GM19452 (cell line): Measurements from ENCODE around the gene MICU2.
A peak's percentile ranks its signal among the peaks of the same experiment; 100 is the strongest.

Experiments
- ATAC-seq: cut with Tn5 transposase; IDR thresholded peaks from one replicate; pipeline ENCODE4 v1.9.1; 2021; ENCODE audit not compliant: unreplicated experiment

The MICU2 gene

GRCh38 chr13:21504379-21504778 is 99.6 kb downstream of the MICU2 start:
- no peak for ATAC-seq

GRCh38 chr13:21501686-21502085 is 102.3 kb downstream of the MICU2 start:
- no peak for ATAC-seq

GRCh38 chr13:21486322-21486721 is 117.6 kb downstream of the MICU2 start:
- ATAC-seq, result no peak

DNA sequence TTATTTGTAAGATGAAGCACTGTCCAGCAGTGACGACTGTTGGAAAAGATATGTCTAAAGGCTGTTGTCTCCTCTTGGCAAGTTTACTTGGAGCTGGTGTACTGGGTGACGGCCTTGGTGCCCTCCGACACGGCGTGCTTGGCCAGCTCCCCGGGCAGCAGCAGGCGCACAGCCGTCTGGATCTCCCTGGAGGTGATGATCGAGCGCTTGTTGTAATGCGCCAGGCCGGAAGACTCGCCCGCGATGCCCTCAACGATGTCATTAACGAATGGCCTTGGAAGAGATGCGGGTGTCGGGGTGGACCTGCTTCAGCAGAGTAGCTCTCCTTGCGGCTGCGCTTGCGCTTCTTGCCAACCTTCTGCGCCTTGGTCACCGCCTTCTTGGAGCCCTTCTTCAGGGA is 120.2 kb downstream of the MICU2 start:
- ATAC-seq, result no peak

DNA sequence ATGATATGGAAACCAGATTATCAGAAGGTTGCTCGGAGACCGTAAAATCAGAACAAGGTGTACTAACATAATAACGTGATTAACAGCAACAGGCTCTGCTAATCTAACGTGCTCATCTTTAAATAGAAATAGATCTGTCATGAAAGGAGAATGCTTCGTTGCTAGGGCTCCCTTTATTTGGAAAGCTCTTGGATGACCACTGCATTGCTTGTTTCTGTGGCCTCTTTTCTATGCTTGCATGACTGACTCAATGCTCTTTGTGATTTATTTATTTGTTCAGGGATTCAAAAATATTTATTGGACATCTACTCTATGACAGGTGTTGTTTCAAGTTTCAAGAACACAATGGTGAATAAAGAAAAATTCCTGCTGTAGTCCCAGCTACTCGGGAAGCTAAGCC is 122.6 kb downstream of the MICU2 start:
- no peak for ATAC-seq

DNA sequence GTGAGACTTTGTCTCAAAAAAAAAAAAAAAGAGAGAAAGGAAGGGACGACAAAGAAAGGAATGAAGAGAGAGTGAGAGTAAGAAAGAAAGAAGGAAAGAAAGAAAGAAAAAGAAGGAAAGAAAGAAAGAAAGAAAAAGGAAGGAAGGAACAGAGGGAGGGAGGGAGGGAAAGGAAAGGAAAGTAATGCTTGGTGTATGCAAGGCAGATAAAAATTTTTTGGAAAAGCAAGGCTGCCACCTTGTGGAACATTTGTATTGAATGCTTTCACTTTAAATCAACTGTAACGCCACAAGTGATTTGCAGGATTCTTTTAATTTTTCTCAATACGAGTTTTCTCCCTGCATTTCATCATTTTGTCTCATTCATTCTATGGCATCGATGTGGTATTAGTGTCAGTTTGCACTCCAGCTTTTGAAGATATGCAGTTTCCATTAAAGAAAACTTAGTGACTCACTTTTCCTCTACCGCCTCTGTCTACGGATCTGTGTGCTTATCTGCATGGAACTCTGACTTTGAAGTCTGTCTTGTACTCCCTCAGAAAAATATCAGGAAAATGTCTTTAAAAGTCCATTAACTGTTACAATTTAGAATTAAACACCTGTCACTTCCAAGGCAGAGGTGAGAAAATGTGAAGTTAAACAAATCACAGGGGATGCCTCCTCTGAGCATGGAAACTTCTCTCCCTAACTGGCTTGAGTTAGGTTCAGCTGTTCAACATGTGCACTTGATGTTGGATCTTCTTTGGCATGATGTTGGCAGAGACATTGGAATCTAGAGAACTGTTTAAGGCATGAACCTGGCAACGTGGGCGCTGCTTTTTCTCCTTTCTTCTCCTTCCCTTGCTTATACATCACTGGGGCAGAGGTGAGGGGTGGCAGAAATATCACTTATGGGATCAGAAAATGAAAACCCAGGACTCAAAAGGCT is 124.8 kb downstream of the MICU2 start:
- ATAC-seq, result no peak

DNA sequence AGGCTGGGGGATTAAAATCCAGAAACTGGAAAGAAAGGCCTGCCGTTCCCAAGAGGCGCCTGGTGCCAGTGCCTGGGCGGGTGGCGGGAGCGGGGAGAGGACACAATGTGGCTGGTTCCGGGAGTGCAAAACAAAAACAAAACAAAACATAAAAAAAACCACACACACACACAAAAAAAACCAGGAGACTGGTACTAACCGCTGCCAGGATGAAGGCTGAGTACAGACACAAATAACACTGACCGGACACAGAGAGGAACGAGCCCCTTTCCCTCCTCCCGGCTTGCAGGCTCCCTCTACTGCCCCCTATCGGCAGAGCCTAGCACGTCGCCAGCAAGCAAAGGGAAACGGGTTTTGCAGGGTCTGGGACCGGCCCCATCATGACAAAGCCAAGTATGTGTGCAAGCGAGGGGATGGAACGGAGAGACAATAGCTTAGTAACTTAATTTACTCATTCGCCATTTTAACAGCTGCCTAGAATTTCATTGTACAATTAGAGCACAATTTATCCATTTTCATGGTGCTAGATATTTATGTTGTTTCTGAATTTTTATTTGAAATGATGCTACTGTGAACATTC is 127.0 kb downstream of the MICU2 start:
- ATAC-seq, result peak; percentile 86

- ATAC-seq, result no peak
These were observed 128.9 kb downstream of the MICU2 start for GRCh38 chr13:21475115-21475514.

GRCh38 chr13:21470785-21471184 is 133.2 kb downstream of the MICU2 start:
- no peak for ATAC-seq

DNA sequence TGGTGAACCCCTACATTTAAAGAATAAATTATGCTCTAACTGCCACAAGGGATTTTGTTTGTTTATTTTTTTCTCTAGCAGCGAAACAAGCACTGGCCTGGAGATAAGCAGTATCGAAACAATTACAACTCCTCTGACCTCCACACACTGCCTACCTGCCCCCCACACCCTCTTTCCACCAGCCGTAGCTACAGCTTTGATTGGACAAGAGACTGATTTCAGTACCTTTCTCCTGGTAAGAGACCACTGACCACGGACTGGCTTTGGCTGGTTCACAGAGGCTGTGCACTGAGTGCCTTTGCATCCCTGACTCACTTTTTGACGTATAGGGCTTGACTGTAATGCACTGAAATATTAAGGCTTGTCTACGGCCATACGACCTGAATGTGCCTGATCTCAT is 137.4 kb downstream of the MICU2 start:
- ATAC-seq, result no peak

DNA sequence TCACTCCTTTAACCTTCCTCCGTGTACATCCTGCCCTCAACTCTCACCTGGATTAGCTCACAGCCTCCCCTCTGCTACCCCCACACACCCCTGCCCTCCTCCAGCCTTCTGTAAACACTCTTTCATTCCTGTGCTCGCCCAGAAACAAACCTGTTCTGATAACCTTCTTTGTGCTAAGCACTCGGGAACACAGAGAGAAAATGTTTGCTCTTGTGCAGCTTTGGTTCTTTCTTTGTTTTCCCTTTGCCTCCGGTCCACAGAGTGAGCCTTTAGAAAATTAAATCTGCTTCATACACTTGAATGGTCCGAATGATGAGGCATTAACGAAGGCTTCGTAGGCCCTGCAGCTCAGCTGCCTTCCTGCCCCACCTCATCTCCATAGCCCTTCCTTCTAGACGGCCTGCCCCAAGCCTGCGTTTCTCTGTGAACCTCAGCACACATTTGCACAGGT is 138.2 kb downstream of the MICU2 start:
- no peak for ATAC-seq

GRCh38 chr13:21463424-21463823 is 140.5 kb downstream of the MICU2 start:
- no peak for ATAC-seq

DNA sequence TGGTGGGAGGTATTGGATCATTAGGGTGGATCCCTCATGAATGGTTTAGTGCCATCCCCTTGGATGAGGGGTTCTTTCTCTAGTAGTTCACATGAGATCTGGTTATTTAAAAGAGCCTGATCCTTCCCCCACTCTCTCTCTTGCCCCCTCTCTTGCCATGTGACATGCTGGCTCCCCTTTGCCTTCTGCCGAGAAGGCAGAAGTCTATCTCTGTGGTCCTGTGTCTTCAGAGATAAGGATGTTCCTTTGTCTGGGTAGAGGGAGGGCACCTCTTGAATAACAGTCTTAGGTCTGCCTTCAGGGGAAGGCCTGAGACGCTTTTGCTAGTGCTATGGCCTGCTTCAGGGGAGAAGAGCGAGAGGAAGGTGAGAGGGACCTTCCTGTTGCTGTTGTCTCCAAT is 142.8 kb downstream of the MICU2 start:
- no peak for ATAC-seq

DNA sequence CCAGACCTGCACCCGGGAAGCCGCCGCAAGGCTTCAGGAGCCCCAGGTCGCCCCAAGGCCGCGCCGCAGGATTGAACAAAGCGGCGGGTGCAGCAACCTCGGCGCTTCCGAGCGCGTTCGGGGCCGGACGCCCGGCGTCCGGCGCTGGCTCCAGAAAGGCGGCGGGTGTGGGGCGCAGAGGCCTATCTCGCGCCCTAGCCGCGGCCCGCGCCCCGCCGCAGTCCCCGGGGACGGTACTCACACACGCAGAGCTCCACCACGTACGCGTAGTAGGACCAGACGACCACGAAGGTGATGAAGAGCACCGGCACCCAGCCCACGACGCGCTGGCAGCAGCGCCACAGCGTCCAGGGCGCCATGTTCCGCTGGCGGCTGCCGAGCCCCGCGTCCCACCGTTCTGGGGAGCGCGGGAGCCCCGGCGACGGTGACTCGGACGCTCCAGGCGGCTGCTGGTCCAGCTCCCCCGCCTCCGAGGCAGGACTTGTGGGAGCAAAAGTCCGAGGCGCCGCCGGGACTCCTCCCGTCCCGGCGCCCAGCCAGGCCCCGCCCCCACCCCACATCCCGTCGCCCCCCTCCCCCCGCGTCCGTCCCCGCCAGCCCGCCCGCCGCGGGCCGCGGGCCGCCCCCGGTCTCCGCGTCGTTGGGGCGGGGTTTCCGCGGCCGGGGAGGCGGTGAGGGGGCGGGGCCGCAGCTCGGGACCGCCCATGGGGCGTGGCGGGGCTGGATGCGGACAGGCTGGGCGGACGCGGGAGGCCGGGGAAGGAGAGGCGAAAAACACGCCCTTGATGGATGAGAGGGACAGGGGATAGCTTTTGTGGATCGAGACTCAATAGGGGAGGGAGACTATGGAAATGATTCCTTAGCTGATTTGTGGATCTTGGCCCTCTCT is 144.9 kb downstream of the MICU2 start, which contains the start of gene ZDHHC20:
Gene ZDHHC20, minus strand, starts transcription at position 491 of the 889 bp plus-strand sequence. Its CDS starts 132 bp downstream, at position 359.
- peak; percentile 88 for ATAC-seq

- ATAC-seq, result peak; percentile 25
These were observed 145.5 kb downstream of the MICU2 start for GRCh38 chr13:21458451-21458812.

GRCh38 chr13:21453387-21454081 is 150.4 kb downstream of the MICU2 start:
- no peak for ATAC-seq

DNA sequence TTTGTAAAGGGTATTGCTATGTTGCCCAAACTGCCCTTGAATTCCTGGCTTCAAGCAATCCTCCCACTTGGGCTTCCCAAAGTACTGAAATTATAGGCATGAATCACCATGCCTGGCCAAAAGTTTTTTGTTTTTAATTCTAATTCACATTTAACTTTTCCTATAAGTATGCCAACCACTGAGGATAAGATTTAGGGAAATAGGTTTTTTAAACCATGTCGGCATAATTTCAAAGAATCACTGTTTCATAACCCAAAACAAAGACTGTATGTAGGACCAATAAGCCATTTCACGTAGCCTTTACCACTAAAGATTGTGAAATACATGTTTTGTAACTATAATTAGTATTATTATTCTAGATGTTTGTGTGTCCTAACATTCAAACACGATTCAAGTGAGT is 153.0 kb downstream of the MICU2 start:
- no peak for ATAC-seq

- no peak for ATAC-seq
These were observed 157.3 kb downstream of the MICU2 start for GRCh38 chr13:21446656-21447055.

DNA sequence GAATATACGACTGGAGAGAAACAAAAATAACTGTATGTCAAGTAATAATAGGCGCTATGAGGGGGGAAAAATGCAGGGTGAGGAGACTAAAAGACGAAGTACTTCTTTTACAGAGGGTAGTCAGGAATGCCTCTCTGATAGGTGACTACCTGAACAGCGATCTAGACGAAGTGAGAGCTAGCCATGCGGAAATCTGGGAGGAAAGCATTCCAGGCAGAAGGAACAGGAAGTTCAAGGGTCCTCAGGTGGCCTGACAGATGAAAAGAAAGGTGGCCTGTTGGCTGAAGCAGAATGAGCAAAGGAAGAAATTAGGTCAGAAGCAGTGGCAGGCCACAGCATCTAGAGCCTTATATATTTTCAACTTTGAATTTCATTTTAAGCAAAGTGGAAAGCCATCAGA is 158.2 kb downstream of the MICU2 start:
- no peak for ATAC-seq

GRCh38 chr13:21443171-21443570 is 160.8 kb downstream of the MICU2 start:
- ATAC-seq, result no peak
